CD4-positive, alpha-beta T cell (primary cell): ENCODE results near the gene FAM120B. TPM values are rescaled to one million over a fixed set of nuclear protein-coding genes. Genes with fewer than 3 reads are reported as not detected.

Experiments
- ATAC-seq: fragments of 200-7000 bp; cut with Tn5 transposase; one replicate; pipeline ENCODE4 v1.10.0; 2022; ENCODE audit warnings: mild to moderate bottlenecking; ENCODE audit not compliant: poor library complexity
- CTCF ChIA-PET: fragments of 350-600 bp; sonication (Branson Sonifier 250); formaldehyde crosslinking; loops from one replicate; lab custom pipeline; 2021; ENCODE audit warnings: antibody characterized with exemption, inconsistent platforms; lab: Charles Lee
- POLR2A ChIA-PET: fragments of 350-600 bp; sonication (Branson Sonifier 250); formaldehyde crosslinking; loops from one replicate; lab custom pipeline; 2021; ENCODE audit warnings: antibody characterized with exemption, inconsistent platforms; lab: Charles Lee
- DNase-seq, 14 experiments: peaks; one replicate each; pipeline ENCODE4 v3.0.0-alpha.2; 2013 to 2020; ENCODE audit warnings: mixed read lengths in 2 of 14
- H3K27ac ChIP-seq, 2 donors: one replicate each; pipeline versions ENCODE4 v1.5.1 to v1.7.0; 2013; ENCODE audit warnings: low read length in 2 of 2, low read depth in 1 of 2, mild to moderate bottlenecking in 1 of 2
- H3K27me3 ChIP-seq, 2 experiments: 1 replicate in 1 of 2; 2 replicates in 1 of 2; pipeline versions ENCODE4 v1.6.1 to v1.7.0; 2013; ENCODE audit warnings: low read length in 2 of 2, control low read depth in 1 of 2, mild to moderate bottlenecking in 1 of 2, moderate library complexity in 1 of 2; ENCODE audit not compliant: insufficient read depth in 2 of 2, control insufficient read depth in 1 of 2
- H3K36me3 ChIP-seq: one replicate; pipeline ENCODE4 v1.6.1; 2013; ENCODE audit warnings: low read length, control low read depth; ENCODE audit not compliant: insufficient read depth
- H3K4me1 ChIP-seq: one replicate; pipeline ENCODE4 v1.6.1; 2013; ENCODE audit warnings: low read length, control low read depth; ENCODE audit not compliant: insufficient read depth
- H3K4me3 ChIP-seq: one replicate; pipeline ENCODE4 v1.5.1; 2013; ENCODE audit warnings: mild to moderate bottlenecking, low read length, moderate library complexity
- H3K9me3 ChIP-seq, 2 experiments: 1 replicate in 1 of 2; 2 replicates in 1 of 2; pipeline versions ENCODE4 v1.6.1 to v1.7.0; 2013; ENCODE audit warnings: low read length in 2 of 2, mild to moderate bottlenecking in 2 of 2, control low read depth in 1 of 2, moderate library complexity in 1 of 2; ENCODE audit not compliant: control insufficient read depth in 1 of 2, insufficient read depth in 1 of 2
- H3K27ac Mint-ChIP-seq: one replicate; pipeline ENCODE4 v1.8.0; 2020; ENCODE audit warnings: mixed read lengths
- H3K27me3 Mint-ChIP-seq: one replicate; pipeline ENCODE4 v1.8.0; 2021; ENCODE audit warnings: mixed read lengths
- H3K36me3 Mint-ChIP-seq: one replicate; pipeline ENCODE4 v1.8.0; 2021; ENCODE audit warnings: low read depth, mixed read lengths
- H3K4me1 Mint-ChIP-seq: one replicate; pipeline ENCODE4 v1.8.0; 2021; ENCODE audit warnings: low read depth, mixed read lengths
- H3K4me3 Mint-ChIP-seq: one replicate; pipeline ENCODE4 v1.8.0; 2020; ENCODE audit warnings: mild to moderate bottlenecking, mixed read lengths
- H3K9me3 Mint-ChIP-seq: one replicate; pipeline ENCODE4 v1.8.0; 2020; ENCODE audit warnings: mixed read lengths
- CTCF ChIP-seq: fragments of 200-600 bp; IDR thresholded peaks from one replicate; pipeline ENCODE4 v1.8.0; 2022; ENCODE audit warnings: antibody characterized with exemption, mild to moderate bottlenecking
- intact Hi-C, 2 experiments: fragments of 100-400 bp; cut with DNase I in 1 of 2; cut with micrococcal nuclease in 1 of 2; formaldehyde crosslinking; loops; one replicate each; pipeline versions ENCODE4 v1.15.1 to v1.9.0; 2023 to 2025; cut with DNase I, micrococcal nuclease
- total RNA-seq, 174 experiments: library from RNA in 2 of 174; stranded (reverse) in 2 of 174; gene quantifications; one replicate each; pipeline ENCODE4 v1.2.3 and lab custom pipeline; 2021 to 2026

FAM120B gene
- total RNA-seq, 2 experiments from 2014 or later = 24.1 to 26.7 TPM

- H3K36me3 Mint-ChIP-seq = peaks cover 13% of the 10 kb centered on the region
- peaks cover 17% of the 10 kb centered on the region for H3K4me1 Mint-ChIP-seq
- TF ChIP-seq CTCF = no peak
- peaks cover 0 to 2% of the 10 kb centered on the region in 2 experiments for H3K27me3 ChIP-seq
- H3K4me3 Mint-ChIP-seq = peak overlapping the region; percentile 67
- H3K36me3 ChIP-seq = no peaks in the 10 kb centered on the region
- ATAC-seq (no peak), DNase-seq (no peak)
- H3K9me3 ChIP-seq = peaks cover 0 to 36% of the 10 kb centered on the region in 2 experiments
- H3K27ac ChIP-seq = no peak overlapping the region
- CTCF ChIA-PET = no interaction called here
- no peaks in the 10 kb centered on the region for H3K9me3 Mint-ChIP-seq
- intact Hi-C loops = loop anchor here (2.0 to 5.0 kb wide), 2 partner anchors 35 to 37 kb away; partner anchors contain the start of gene FAM120B (in 1 of the 2)
- no peaks in the 10 kb centered on the region for H3K27me3 Mint-ChIP-seq
- H3K27ac Mint-ChIP-seq = peak overlapping the region; percentile 59
- H3K4me3 ChIP-seq = no peak overlapping the region
- POLR2A ChIA-PET = interaction anchor here (1.3 kb wide), 1 partner anchor 10 kb away, joined by 3 read pairs; no protein-coding TSS in a partner anchor
- H3K4me1 ChIP-seq = peaks cover 30% of the 10 kb centered on the region
Measured at GRCh38 chr6:170269846-170270541, 36.6 kb upstream of the FAM120B start.

GRCh38 chr6:170270984-170271593 lies 35.5 kb upstream of the FAM120B start:
- intact Hi-C loops = loop anchor here (2.0 to 5.0 kb wide), 2 partner anchors 34 to 36 kb away; partner anchors contain the start of gene FAM120B (in 1 of the 2)
- peak overlapping the region; percentile 92 for H3K27ac Mint-ChIP-seq
- no peak for TF ChIP-seq CTCF
- Histone ChIP-seq H3K4me1 (peaks cover 30% of the 10 kb centered on the region), H3K27ac (peak overlapping the region; percentile 29 to 65), H3K27me3 (peaks cover 0 to 2% of the 10 kb centered on the region in 2 experiments), H3K4me3 (peak overlapping the region; percentile 56), H3K9me3 (peaks cover 0 to 41% of the 10 kb centered on the region in 2 experiments), H3K36me3 (no peaks in the 10 kb centered on the region)
- peak overlapping the region; percentile 86 for H3K4me3 Mint-ChIP-seq
- POLR2A ChIA-PET = interaction anchor here (1.1 to 2.0 kb wide), 10 partner anchors 9 to 569 kb away, joined by 3 to 50 read pairs (median 8); partner anchors contain the start of genes C6orf120, DLL1, FAM120B and WDR27
- no peak for DNase-seq
- H3K27me3 Mint-ChIP-seq = no peaks in the 10 kb centered on the region
- ATAC-seq = no peak
- peaks cover 13% of the 10 kb centered on the region for H3K36me3 Mint-ChIP-seq
- CTCF ChIA-PET = no interaction called here
- no peaks in the 10 kb centered on the region for H3K9me3 Mint-ChIP-seq
- H3K4me1 Mint-ChIP-seq = peaks cover 22% of the 10 kb centered on the region

DNA sequence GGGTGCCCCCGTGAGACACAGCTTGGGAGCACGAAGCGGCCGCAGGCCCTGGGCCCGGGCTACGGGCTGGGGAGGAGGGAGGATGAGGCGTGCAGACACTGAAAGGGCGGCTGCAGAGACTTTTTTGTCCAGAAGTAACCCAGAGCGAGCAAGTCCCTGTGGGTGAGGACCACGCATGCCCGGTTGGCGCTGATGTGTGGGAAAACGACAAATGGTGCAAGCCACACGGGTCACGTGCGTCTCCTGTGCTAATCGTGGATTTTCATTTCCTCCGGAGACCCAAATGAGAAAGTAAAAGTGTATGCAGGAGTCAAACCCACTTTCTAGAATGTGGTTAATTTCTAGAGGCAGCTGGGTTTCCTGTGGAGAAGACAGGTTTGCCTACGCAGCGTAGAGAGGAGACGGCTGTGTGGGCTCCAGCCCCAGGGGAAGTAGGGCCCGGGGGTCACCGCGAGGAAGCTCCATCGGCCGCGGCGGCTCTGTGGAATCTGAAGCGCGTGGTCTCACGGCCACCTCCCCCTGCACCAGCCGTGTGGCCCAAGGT lies 34.7 kb upstream of the FAM120B start:
- H3K27ac ChIP-seq = peak overlapping the region; percentile 29 to 65
- H3K4me3 ChIP-seq = peak overlapping the region; percentile 56
- peaks cover 13% of the 10 kb centered on the region for H3K36me3 Mint-ChIP-seq
- peaks cover 30% of the 10 kb centered on the region for H3K4me1 ChIP-seq
- peaks cover 0 to 46% of the 10 kb centered on the region in 2 experiments for H3K9me3 ChIP-seq
- CTCF ChIA-PET = no interaction called here
- peaks cover 0 to 2% of the 10 kb centered on the region in 2 experiments for H3K27me3 ChIP-seq
- intact Hi-C loops = loop anchor here (1.0 to 5.0 kb wide), 3 partner anchors 17 to 35 kb away; partner anchors contain the start of gene FAM120B (in 1 of the 2)
- no peaks in the 10 kb centered on the region for H3K27me3 Mint-ChIP-seq
- H3K36me3 ChIP-seq = no peaks in the 10 kb centered on the region
- H3K4me3 Mint-ChIP-seq = peak overlapping the region; percentile 86
- no peaks in the 10 kb centered on the region for H3K9me3 Mint-ChIP-seq
- POLR2A ChIA-PET = interaction anchor here (1.1 to 2.0 kb wide), 12 partner anchors 9 to 570 kb away, joined by 3 to 50 read pairs (median 7); partner anchors contain the start of genes C6orf120, DLL1, FAM120B and PSMB1
- no peak for TF ChIP-seq CTCF
- H3K4me1 Mint-ChIP-seq = peaks cover 22% of the 10 kb centered on the region
- peak; percentile 38 to 92 (median 72) for DNase-seq
- H3K27ac Mint-ChIP-seq = peak overlapping the region; percentile 92
- ATAC-seq = peak; percentile 88
